Occipital lobe (tissue), 3 donors: Measurements from ENCODE around the gene ZNF143. TPM values are rescaled to one million over a fixed set of nuclear protein-coding genes. Genes with fewer than 3 reads are reported as not detected.

Experiments
- DNase-seq: peaks from one replicate; lab custom pipeline; 2025; lab: John Stamatoyannopoulos, UW
- small RNA-seq: library from RNA; depleted of rRNA; stranded (forward); fragments of <200 nt; gene quantifications from one replicate; pipeline ENCODE3, GENCODE V24; 2014
- total RNA-seq: library from RNA; depleted of rRNA; stranded (reverse); fragments of >200 nt; gene quantifications from one replicate; pipeline ENCODE4 v1.2.3, GENCODE V29; 2014

Gene ZNF143
- total RNA-seq, 1 donor from 2014 or later = 33.5 TPM

DNA sequence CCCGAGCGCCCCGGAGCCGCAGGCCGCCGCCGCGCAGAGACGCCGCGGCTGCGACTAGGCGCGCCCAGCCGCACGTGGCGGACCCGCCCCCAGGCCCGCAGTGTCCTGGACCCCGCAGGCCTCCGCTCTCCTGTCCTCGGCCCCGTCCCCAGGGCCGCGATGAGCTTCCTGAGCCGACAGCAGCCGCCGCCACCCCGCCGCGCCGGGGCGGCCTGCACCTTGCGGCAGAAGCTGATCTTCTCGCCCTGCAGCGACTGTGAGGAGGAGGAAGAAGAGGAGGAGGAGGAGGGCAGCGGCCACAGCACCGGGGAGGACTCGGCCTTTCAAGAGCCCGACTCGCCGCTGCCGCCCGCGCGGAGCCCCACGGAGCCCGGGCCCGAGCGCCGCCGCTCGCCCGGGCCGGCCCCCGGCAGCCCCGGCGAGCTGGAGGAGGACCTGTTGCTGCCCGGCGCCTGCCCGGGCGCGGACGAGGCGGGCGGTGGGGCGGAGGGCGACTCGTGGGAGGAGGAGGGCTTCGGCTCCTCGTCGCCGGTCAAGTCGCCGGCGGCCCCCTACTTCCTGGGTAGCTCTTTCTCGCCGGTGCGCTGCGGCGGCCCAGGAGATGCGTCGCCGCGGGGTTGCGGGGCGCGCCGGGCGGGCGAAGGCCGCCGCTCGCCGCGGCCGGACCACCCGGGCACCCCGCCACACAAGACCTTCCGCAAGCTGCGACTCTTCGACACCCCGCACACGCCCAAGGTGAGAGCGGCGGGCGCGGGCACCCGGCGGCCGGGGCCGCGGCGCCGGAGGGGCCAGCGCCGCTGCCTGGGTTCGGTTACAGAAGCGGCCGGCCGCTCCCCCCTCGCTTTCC lies 113.2 kb downstream of the ZNF143 start:
- no peak for DNase-seq

DNA sequence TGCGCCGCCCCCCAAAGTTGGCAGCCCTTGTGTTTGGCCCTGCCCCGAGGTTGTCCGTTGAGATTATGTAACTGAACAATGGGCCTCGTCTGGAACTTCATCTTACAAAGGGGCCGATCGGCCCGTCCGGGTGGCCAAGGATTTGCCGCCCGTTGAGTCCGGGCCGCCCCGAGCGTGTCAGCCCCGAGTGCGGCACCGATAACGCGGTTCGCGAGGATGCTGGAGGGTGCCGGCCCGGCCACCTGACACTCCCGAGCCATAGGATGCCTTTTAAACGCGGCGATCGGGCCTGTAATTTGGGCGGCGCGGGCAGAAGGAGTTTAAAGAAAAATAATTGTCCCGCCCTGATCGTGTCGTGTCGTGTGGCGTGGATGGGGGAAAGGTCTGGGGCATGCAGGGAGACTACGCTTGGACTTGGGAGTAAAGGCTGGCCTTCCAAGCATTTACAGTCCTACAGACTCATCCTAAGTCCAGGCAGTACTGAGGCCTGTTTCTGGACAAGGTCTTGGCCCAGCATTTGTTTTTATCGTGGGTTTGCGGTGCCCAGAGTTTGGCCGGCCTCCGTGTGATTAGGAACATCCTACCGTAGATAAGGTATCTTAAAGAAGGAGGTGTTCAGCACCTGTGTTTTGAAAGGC lies 113.9 kb downstream of the ZNF143 start:
- DNase-seq = no peak

DNA sequence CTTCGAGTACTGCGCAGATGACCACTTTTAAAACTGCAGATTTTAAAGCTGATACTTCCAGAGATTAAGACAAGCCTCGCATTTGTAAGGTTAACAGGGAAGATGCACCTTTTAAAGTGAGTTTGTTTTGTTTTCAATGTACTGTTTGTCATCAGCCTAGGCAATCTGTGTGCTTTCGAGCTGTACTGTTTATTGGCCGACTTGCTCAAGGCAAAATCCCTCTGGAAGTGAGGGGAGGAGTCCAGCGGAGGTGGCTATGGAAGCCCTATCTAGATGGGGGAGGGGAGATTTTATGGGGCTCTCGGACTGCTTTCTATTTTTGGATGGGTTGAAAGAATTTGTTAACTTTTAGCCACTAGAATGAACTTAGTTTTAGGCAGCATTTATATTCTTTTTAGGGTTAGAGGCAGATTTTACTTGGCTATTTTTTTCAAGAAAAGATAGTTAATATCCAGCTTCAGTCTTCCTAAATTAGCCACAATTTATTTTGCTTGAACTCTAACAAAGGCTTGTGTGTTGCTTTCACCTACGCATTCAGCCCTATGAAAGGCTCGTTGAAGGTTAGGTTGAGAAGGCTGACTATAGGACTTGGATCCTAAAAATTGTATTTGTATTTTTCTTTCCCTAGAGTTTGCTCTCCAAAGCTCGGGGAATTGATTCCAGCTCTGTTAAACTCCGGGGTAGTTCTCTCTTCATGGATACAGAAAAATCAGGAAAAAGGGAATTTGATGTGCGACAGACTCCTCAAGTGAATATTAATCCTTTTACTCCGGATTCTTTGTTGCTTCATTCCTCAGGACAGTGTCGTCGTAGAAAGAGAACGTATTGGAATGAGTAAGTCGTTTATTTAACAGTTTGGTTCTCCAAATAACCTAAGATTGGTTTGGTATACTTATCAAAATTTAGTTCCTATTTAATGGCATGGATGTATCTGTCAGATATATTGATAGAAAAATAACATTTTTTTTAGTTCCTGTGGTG lies 114.7 kb downstream of the ZNF143 start:
- no peak for DNase-seq

DNA sequence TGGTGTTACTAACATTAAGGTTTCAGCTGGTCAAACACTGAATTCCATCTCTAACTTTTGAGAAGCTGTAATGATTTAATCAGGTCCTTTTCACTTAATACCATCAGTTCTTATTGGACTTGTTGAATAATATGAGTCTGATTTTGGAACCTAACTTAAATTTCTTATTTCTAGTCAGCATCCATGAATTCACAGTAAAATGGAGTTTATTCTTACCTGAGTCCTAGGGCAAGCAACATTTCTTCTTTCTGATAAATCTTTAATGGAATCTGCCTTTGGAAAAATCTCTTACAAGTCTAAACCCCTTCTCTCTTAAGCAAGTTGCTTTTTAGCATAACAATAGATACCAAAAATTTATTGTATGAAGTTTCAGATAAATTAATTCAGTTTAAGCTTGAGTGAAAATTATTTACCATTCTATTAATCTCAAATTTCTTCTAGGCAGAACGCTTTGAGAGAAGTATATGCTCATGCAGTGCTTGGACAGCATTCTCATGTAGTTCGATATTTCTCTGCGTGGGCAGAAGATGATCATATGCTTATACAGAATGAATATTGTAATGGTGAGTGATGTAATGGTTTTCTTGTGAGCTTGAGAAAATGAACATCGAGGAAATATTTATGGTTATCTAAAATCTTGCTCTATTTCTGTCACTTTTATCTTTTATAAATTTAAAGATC lies 116.0 kb downstream of the ZNF143 start:
- DNase-seq = no peak

DNA sequence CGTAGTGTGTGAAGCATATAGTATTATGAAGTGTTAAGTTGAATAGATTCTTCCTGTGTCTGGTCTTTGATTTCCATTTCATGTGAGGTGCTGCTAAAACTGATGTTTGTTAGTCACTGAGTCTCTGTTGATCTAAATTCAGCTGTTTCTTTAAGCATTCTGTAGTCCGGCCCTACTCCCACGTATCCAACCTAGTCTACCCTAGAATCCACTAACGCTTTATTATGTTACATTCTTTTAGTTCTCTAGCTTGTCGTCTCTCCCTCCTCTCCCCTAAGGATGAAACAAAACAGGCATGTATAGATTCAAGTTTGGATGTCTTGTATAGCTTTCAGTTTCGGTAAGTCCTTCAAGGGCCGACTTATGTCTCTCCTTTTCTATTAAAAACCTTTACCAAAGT lies 116.7 kb downstream of the ZNF143 start:
- no peak for DNase-seq

Small RNA genes lying within 50 kb of the gene (small RNA-seq; reads per million reads assigned to genes)
- not detected for gene RF01210
- gene SNORA23 = 31.2 reads per million, percentile 94 among the genes with 10 or more reads in this experiment

Other genes starting within 250 kb of the ZNF143 start
- 137 TPM for gene DENND5A, start 195.7 kb upstream of the ZNF143 start, total RNA-seq
- 74.1 TPM for gene TMEM41B, start 146.4 kb upstream of the ZNF143 start, total RNA-seq
- gene IPO7, start 76.4 kb upstream of the ZNF143 start, total RNA-seq = 216 TPM
- 17.3 TPM for gene WEE1, start 112.7 kb downstream of the ZNF143 start, total RNA-seq
- 13.7 TPM for gene SWAP70, start 203.1 kb downstream of the ZNF143 start, total RNA-seq